ENCODE measurements around the gene MBNL3. TPM values are rescaled to one million over a fixed set of nuclear protein-coding genes. Genes with fewer than 3 reads are reported as not detected.

MBNL3 gene
- total RNA-seq, 1 donor, result 10.2 TPM

- no peak overlapping the region for H3K4me3 ChIP-seq (ENCODE audit: low read depth, low read length)
- DNase-seq (ENCODE audit: low read depth), result no peak
- TF ChIP-seq CTCF (IDR thresholded peaks at IDR 0.05; ENCODE audit: insufficient read depth, low read length), result no peak
These were observed 86.9 kb downstream of the MBNL3 start for GRCh38 chrX:132401935-132402334.

- no peak for DNase-seq (ENCODE audit: low read depth)
- H3K4me3 ChIP-seq (ENCODE audit: low read depth, low read length), result no peak overlapping the region
- no peak for TF ChIP-seq CTCF (IDR thresholded peaks at IDR 0.05; ENCODE audit: insufficient read depth, low read length)
These were observed 88.1 kb downstream of the MBNL3 start for GRCh38 chrX:132400706-132401105.

- no peak for DNase-seq (ENCODE audit: low read depth)
- no peak for TF ChIP-seq CTCF (IDR thresholded peaks at IDR 0.05; ENCODE audit: insufficient read depth, low read length)
- no peak overlapping the region for H3K4me3 ChIP-seq (ENCODE audit: low read depth, low read length)
These were observed 93.2 kb downstream of the MBNL3 start for GRCh38 chrX:132395645-132396044.

- no peak overlapping the region for H3K4me3 ChIP-seq (ENCODE audit: low read depth, low read length)
- no peak for DNase-seq (ENCODE audit: low read depth)
- TF ChIP-seq CTCF (IDR thresholded peaks at IDR 0.05; ENCODE audit: insufficient read depth, low read length), result no peak
These were observed 93.8 kb downstream of the MBNL3 start for GRCh38 chrX:132395026-132395425.

- TF ChIP-seq CTCF (IDR thresholded peaks at IDR 0.05; ENCODE audit: insufficient read depth, low read length), result no peak
- DNase-seq (ENCODE audit: low read depth), result no peak
- H3K4me3 ChIP-seq (ENCODE audit: low read depth, low read length), result no peak overlapping the region
These were observed 94.2 kb downstream of the MBNL3 start for GRCh38 chrX:132394591-132394990.

GRCh38 chrX:132393992-132394391 is 94.8 kb downstream of the MBNL3 start:
- no peak for TF ChIP-seq CTCF (IDR thresholded peaks at IDR 0.05; ENCODE audit: insufficient read depth, low read length)
- H3K4me3 ChIP-seq (ENCODE audit: low read depth, low read length), result no peak overlapping the region
- DNase-seq (ENCODE audit: low read depth), result peak; percentile 8

GRCh38 chrX:132393485-132393884 is 95.4 kb downstream of the MBNL3 start:
- H3K4me3 ChIP-seq (ENCODE audit: low read depth, low read length), result no peak overlapping the region
- DNase-seq (ENCODE audit: low read depth), result no peak
- TF ChIP-seq CTCF (IDR thresholded peaks at IDR 0.05; ENCODE audit: insufficient read depth, low read length), result no peak

Data from fibroblast of the aortic adventitia (primary cell).